Stimulated activated naive CD8-positive, alpha-beta T cell treated with anti-CD3 and anti-CD28 coated beads, Interleukin-15, Interleukin-2, amounts not matched to agents 100 ng/mL and 50 ng/mL, for 24 hours (primary cell): ENCODE results near the gene CCDC12.

Experiments
- H3K27ac Mint-ChIP-seq: one replicate; pipeline ENCODE4 v1.8.0; 2021; ENCODE audit warnings: mild to moderate bottlenecking, mixed read lengths
- H3K27me3 Mint-ChIP-seq: one replicate; pipeline ENCODE4 v1.8.0; 2021; ENCODE audit warnings: mixed read lengths
- H3K36me3 Mint-ChIP-seq: one replicate; pipeline ENCODE4 v1.8.0; 2021; ENCODE audit warnings: low read depth, mixed read lengths
- H3K4me1 Mint-ChIP-seq: one replicate; pipeline ENCODE4 v1.8.0; 2021; ENCODE audit warnings: low read depth, mixed read lengths
- H3K4me3 Mint-ChIP-seq: one replicate; pipeline ENCODE4 v1.8.0; 2021; ENCODE audit warnings: mild to moderate bottlenecking, mixed read lengths
- H3K9me3 Mint-ChIP-seq: one replicate; pipeline ENCODE4 v1.8.0; 2021; ENCODE audit warnings: mixed read lengths

CCDC12 gene

GRCh38 chr3:46926447-46926846 is 50.1 kb downstream of the CCDC12 start:
- Mint-ChIP-seq H3K4me1 (peaks cover 53% of the 10 kb centered on the region), H3K27ac (peak overlapping the region; percentile 28), H3K9me3 (no peaks in the 10 kb centered on the region), H3K36me3 (peaks cover 60% of the 10 kb centered on the region), H3K4me3 (peak overlapping the region; percentile 36), H3K27me3 (no peaks in the 10 kb centered on the region)

- Mint-ChIP-seq H3K4me3 (no peak overlapping the region), H3K36me3 (peaks cover 61% of the 10 kb centered on the region), H3K27me3 (no peaks in the 10 kb centered on the region), H3K9me3 (no peaks in the 10 kb centered on the region), H3K27ac (peak overlapping the region; percentile 28), H3K4me1 (peaks cover 49% of the 10 kb centered on the region)
These were observed 50.5 kb downstream of the CCDC12 start for GRCh38 chr3:46926039-46926438.

- no peaks in the 10 kb centered on the region for H3K27me3 Mint-ChIP-seq
- peak overlapping the region; percentile 28 for H3K27ac Mint-ChIP-seq
- H3K36me3 Mint-ChIP-seq = peaks cover 60% of the 10 kb centered on the region
- no peak overlapping the region for H3K4me3 Mint-ChIP-seq
- no peaks in the 10 kb centered on the region for H3K9me3 Mint-ChIP-seq
- peaks cover 44% of the 10 kb centered on the region for H3K4me1 Mint-ChIP-seq
These were observed 51.0 kb downstream of the CCDC12 start for GRCh38 chr3:46925585-46925934.

GRCh38 chr3:46924921-46925584 is 51.5 kb downstream of the CCDC12 start:
- H3K4me1 Mint-ChIP-seq = peaks cover 39% of the 10 kb centered on the region
- no peak overlapping the region for H3K27ac Mint-ChIP-seq
- H3K36me3 Mint-ChIP-seq = peaks cover 63% of the 10 kb centered on the region
- H3K4me3 Mint-ChIP-seq = no peak overlapping the region
- H3K9me3 Mint-ChIP-seq = no peaks in the 10 kb centered on the region
- H3K27me3 Mint-ChIP-seq = no peaks in the 10 kb centered on the region

- Mint-ChIP-seq H3K9me3 (no peaks in the 10 kb centered on the region), H3K27ac (no peak overlapping the region), H3K4me1 (peaks cover 30% of the 10 kb centered on the region), H3K27me3 (no peaks in the 10 kb centered on the region), H3K36me3 (peaks cover 67% of the 10 kb centered on the region), H3K4me3 (no peak overlapping the region)
These were observed 52.8 kb downstream of the CCDC12 start for GRCh38 chr3:46923559-46924350.

- H3K36me3 Mint-ChIP-seq = peaks cover 67% of the 10 kb centered on the region
- H3K9me3 Mint-ChIP-seq = no peaks in the 10 kb centered on the region
- peaks cover 25% of the 10 kb centered on the region for H3K4me1 Mint-ChIP-seq
- H3K4me3 Mint-ChIP-seq = no peak overlapping the region
- H3K27ac Mint-ChIP-seq = no peak overlapping the region
- no peaks in the 10 kb centered on the region for H3K27me3 Mint-ChIP-seq
These were observed 53.5 kb downstream of the CCDC12 start for GRCh38 chr3:46922871-46923558.

- Mint-ChIP-seq H3K27me3 (no peaks in the 10 kb centered on the region), H3K27ac (no peak overlapping the region), H3K4me3 (no peak overlapping the region), H3K9me3 (peaks cover 4% of the 10 kb centered on the region), H3K36me3 (peaks cover 73% of the 10 kb centered on the region), H3K4me1 (peaks cover 23% of the 10 kb centered on the region)
These were observed 54.1 kb downstream of the CCDC12 start for GRCh38 chr3:46922426-46922825.

- Mint-ChIP-seq H3K4me1 (peaks cover 22% of the 10 kb centered on the region), H3K27me3 (no peaks in the 10 kb centered on the region), H3K4me3 (no peak overlapping the region), H3K9me3 (peaks cover 4% of the 10 kb centered on the region), H3K27ac (no peak overlapping the region), H3K36me3 (peaks cover 73% of the 10 kb centered on the region)
These were observed 54.7 kb downstream of the CCDC12 start for GRCh38 chr3:46921871-46922271.

GRCh38 chr3:46921041-46921440 is 55.5 kb downstream of the CCDC12 start:
- no peaks in the 10 kb centered on the region for H3K27me3 Mint-ChIP-seq
- peaks cover 81% of the 10 kb centered on the region for H3K36me3 Mint-ChIP-seq
- no peak overlapping the region for H3K27ac Mint-ChIP-seq

GRCh38 chr3:46918634-46919033 is 57.9 kb downstream of the CCDC12 start:
- H3K4me3 Mint-ChIP-seq = no peak overlapping the region
- H3K27ac Mint-ChIP-seq = peak overlapping the region; percentile 15
- peaks cover 4% of the 10 kb centered on the region for H3K9me3 Mint-ChIP-seq
- H3K27me3 Mint-ChIP-seq = no peaks in the 10 kb centered on the region
- peaks cover 37% of the 10 kb centered on the region for H3K4me1 Mint-ChIP-seq
- H3K36me3 Mint-ChIP-seq = peaks cover 77% of the 10 kb centered on the region

More at GRCh38 chr3:46921041-46921440, 55.5 kb downstream of the CCDC12 start:
- Mint-ChIP-seq H3K4me3 (no peak overlapping the region), H3K9me3 (peaks cover 4% of the 10 kb centered on the region), H3K4me1 (peaks cover 22% of the 10 kb centered on the region)

GRCh38 chr3:46918202-46918601 is 58.3 kb downstream of the CCDC12 start:
- Mint-ChIP-seq H3K4me1 (peaks cover 42% of the 10 kb centered on the region), H3K9me3 (peaks cover 4% of the 10 kb centered on the region), H3K27ac (peak overlapping the region; percentile 15), H3K27me3 (no peaks in the 10 kb centered on the region), H3K36me3 (peaks cover 78% of the 10 kb centered on the region), H3K4me3 (no peak overlapping the region)

- H3K27ac Mint-ChIP-seq = peak overlapping the region; percentile 6
These were observed 59.3 kb downstream of the CCDC12 start for GRCh38 chr3:46917257-46917656.

GRCh38 chr3:46916799-46917198 is 59.7 kb downstream of the CCDC12 start:
- H3K4me3 Mint-ChIP-seq = no peak overlapping the region
- H3K27me3 Mint-ChIP-seq = no peaks in the 10 kb centered on the region
- H3K27ac Mint-ChIP-seq = peak overlapping the region; percentile 6

More at GRCh38 chr3:46917257-46917656, 59.3 kb downstream of the CCDC12 start:
- Mint-ChIP-seq H3K9me3 (peaks cover 4% of the 10 kb centered on the region), H3K27me3 (no peaks in the 10 kb centered on the region), H3K4me1 (peaks cover 42% of the 10 kb centered on the region), H3K36me3 (peaks cover 74% of the 10 kb centered on the region), H3K4me3 (no peak overlapping the region)

GRCh38 chr3:46916278-46916677 is 60.3 kb downstream of the CCDC12 start:
- Mint-ChIP-seq H3K27me3 (no peaks in the 10 kb centered on the region), H3K9me3 (peaks cover 4% of the 10 kb centered on the region)

More at GRCh38 chr3:46916799-46917198, 59.7 kb downstream of the CCDC12 start:
- Mint-ChIP-seq H3K9me3 (peaks cover 4% of the 10 kb centered on the region), H3K4me1 (peaks cover 42% of the 10 kb centered on the region), H3K36me3 (peaks cover 72% of the 10 kb centered on the region)

GRCh38 chr3:46915297-46915822 is 61.2 kb downstream of the CCDC12 start:
- Mint-ChIP-seq H3K9me3 (peaks cover 4% of the 10 kb centered on the region), H3K27ac (peak overlapping the region; percentile 28), H3K4me1 (peaks cover 42% of the 10 kb centered on the region), H3K27me3 (no peaks in the 10 kb centered on the region), H3K36me3 (peaks cover 63% of the 10 kb centered on the region), H3K4me3 (no peak overlapping the region)

More at GRCh38 chr3:46916278-46916677, 60.3 kb downstream of the CCDC12 start:
- Mint-ChIP-seq H3K4me3 (no peak overlapping the region), H3K36me3 (peaks cover 67% of the 10 kb centered on the region), H3K27ac (peak overlapping the region; percentile 57), H3K4me1 (peaks cover 42% of the 10 kb centered on the region)
